ENCODE data around the gene LNP1.

Gene LNP1

DNA sequence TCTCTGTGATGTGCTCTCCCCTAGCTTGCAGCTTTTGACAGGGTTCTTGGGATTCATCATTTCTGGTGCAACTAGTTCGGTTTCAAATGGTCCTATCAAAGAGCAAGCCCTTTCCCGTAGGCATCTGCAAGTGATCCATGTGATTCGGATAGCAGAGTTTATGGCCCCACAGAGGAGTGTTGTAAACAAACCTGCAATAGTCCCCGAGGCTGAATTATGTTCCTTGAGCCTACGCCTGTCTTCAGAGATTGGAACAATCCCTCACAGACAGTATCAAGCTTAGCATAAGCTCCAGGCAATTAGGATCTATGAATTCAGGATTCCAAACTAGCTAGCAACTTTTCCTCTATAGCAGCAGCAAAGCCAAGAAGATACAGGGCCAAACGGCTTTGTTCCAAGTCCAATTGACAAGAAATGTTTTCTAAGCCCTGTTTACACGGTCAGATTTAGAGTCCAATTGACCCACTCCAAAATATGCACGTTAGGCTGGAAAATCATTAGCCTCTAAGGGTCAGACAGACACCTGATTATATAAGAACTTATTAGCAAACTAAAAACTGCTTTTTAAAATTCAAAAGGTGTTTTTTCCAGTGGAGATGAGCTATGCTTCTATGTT lies 24.8 kb downstream of the LNP1 start:
- Histone ChIP-seq H3K4me2 (ENCODE audit: insufficient read depth, low read length) (no peak overlapping the region), H3K36me3 (ENCODE audit: insufficient read depth, low read length) (no peaks in the 10 kb centered on the region), H2AFZ (ENCODE audit: low read depth, low read length) (no peak overlapping the region), H3K4me3 (ENCODE audit: low read depth in 1 of 2, low read length in 2 of 2) (no peak overlapping the region), H3K79me2 (ENCODE audit: insufficient read depth, low read length) (no peaks in the 10 kb centered on the region), H4K20me1 (ENCODE audit: insufficient read depth, low read length) (no peaks in the 10 kb centered on the region), H3K27me3 (ENCODE audit: insufficient read depth, low read length, poor library complexity) (no peaks in the 10 kb centered on the region), H3K9me3 (ENCODE audit: insufficient read depth, low read length, severe bottlenecking) (no peaks in the 10 kb centered on the region), H3K9ac (ENCODE audit: low read depth, low read length) (no peak overlapping the region), H3K4me1 (ENCODE audit: insufficient read depth, low read length) (no peaks in the 10 kb centered on the region), H3K27ac (ENCODE audit: low read length) (no peak overlapping the region)
- TF ChIP-seq EZH2 (IDR thresholded peaks at IDR 0.05; ENCODE audit: borderline replicate concordance, low read depth, low read length, severe bottlenecking) = no peak
- TF ChIP-seq, protein P1, sequence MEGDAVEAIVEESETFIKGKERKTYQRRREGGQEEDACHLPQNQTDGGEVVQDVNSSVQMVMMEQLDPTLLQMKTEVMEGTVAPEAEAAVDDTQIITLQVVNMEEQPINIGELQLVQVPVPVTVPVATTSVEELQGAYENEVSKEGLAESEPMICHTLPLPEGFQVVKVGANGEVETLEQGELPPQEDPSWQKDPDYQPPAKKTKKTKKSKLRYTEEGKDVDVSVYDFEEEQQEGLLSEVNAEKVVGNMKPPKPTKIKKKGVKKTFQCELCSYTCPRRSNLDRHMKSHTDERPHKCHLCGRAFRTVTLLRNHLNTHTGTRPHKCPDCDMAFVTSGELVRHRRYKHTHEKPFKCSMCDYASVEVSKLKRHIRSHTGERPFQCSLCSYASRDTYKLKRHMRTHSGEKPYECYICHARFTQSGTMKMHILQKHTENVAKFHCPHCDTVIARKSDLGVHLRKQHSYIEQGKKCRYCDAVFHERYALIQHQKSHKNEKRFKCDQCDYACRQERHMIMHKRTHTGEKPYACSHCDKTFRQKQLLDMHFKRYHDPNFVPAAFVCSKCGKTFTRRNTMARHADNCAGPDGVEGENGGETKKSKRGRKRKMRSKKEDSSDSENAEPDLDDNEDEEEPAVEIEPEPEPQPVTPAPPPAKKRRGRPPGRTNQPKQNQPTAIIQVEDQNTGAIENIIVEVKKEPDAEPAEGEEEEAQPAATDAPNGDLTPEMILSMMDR (IDR thresholded peaks at IDR 0.05; ENCODE audit: borderline replicate concordance, extremely low read depth, low read length, poor library complexity, severe bottlenecking) = no peak
- DNase-seq (no peak), ATAC-seq (ENCODE audit: insufficient read depth, low read depth) (no peak)

DNA sequence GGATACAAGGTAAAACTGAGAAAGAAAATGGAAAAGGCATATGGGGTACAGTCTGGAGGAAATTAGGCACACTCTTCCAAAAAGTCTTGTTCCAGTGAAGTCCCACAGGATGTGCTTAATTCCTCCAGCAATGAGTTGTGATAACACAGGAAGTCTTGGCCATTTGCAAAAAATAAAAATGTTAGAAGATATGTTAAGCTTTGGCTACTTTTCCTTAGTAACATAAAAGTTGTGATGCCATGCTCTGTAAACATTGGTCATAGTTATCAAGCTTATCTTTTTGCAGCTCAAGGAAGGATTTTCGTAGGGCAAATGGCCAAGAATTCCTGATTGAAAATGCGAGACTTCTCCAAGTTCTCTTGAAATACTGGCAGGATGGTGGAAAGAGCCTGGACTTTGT lies 26.4 kb downstream of the LNP1 start:
- DNase-seq = no peak
- H4K20me1 ChIP-seq (ENCODE audit: insufficient read depth, low read length) = no peaks in the 10 kb centered on the region

DNA sequence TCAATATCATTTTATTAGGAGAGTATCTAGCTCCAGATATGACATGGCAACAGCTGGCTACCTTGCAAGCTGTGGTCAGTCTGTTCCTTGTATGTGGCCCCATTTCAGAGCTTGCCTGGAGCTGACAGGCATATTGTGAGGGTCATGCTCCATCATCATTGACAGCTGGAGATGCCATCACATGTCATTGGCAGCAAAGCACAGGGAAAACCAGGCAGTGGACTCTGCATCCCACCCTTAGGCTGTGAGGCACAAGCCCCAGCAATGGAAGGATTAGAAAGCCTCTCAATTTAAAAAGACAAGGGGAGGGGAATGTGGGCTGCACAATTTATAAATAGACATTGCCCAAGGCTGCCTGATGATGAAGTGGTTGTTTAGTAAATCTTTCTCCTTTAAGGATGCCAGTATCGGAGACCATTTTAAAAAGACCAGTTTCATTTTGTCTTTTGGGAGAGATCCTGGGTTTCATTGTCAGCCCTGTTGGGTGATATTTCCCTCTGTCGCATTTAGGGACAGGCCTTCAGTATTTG lies 27.9 kb downstream of the LNP1 start:
- H2AFZ ChIP-seq (ENCODE audit: low read depth, low read length) = no peak overlapping the region
- no peak for ATAC-seq (ENCODE audit: insufficient read depth, low read depth)
- no peaks in the 10 kb centered on the region for H3K36me3 ChIP-seq (ENCODE audit: insufficient read depth, low read length)
- H3K4me1 ChIP-seq (ENCODE audit: insufficient read depth, low read length) = no peaks in the 10 kb centered on the region
- H3K27me3 ChIP-seq (ENCODE audit: insufficient read depth, low read length, poor library complexity) = no peaks in the 10 kb centered on the region
- no peak for DNase-seq
- no peak overlapping the region for H3K4me3 ChIP-seq (ENCODE audit: low read depth in 1 of 2, low read length in 2 of 2)
- TF ChIP-seq, protein P1 (IDR thresholded peaks at IDR 0.05; ENCODE audit: borderline replicate concordance, extremely low read depth, low read length, poor library complexity, severe bottlenecking) = no peak
- TF ChIP-seq EZH2 (IDR thresholded peaks at IDR 0.05; ENCODE audit: borderline replicate concordance, low read depth, low read length, severe bottlenecking) = no peak
- H4K20me1 ChIP-seq (ENCODE audit: insufficient read depth, low read length) = no peaks in the 10 kb centered on the region
- H3K27ac ChIP-seq (ENCODE audit: low read length) = no peak overlapping the region
- no peak overlapping the region for H3K9ac ChIP-seq (ENCODE audit: low read depth, low read length)
- H3K4me2 ChIP-seq (ENCODE audit: insufficient read depth, low read length) = no peak overlapping the region
- H3K9me3 ChIP-seq (ENCODE audit: insufficient read depth, low read length, severe bottlenecking) = no peaks in the 10 kb centered on the region
- H3K79me2 ChIP-seq (ENCODE audit: insufficient read depth, low read length) = no peaks in the 10 kb centered on the region

More for the DNA sequence above, 26.4 kb downstream of the LNP1 start:
- no peak for ATAC-seq (ENCODE audit: insufficient read depth, low read depth)
- no peak overlapping the region for H3K27ac ChIP-seq (ENCODE audit: low read length)
- no peaks in the 10 kb centered on the region for H3K9me3 ChIP-seq (ENCODE audit: insufficient read depth, low read length, severe bottlenecking)
- H3K27me3 ChIP-seq (ENCODE audit: insufficient read depth, low read length, poor library complexity) = no peaks in the 10 kb centered on the region
- H3K4me3 ChIP-seq (ENCODE audit: low read depth in 1 of 2, low read length in 2 of 2) = no peak overlapping the region
- no peaks in the 10 kb centered on the region for H3K36me3 ChIP-seq (ENCODE audit: insufficient read depth, low read length)
- H3K4me1 ChIP-seq (ENCODE audit: insufficient read depth, low read length) = no peaks in the 10 kb centered on the region
- H2AFZ ChIP-seq (ENCODE audit: low read depth, low read length) = no peak overlapping the region
- TF ChIP-seq, protein P1 (IDR thresholded peaks at IDR 0.05; ENCODE audit: borderline replicate concordance, extremely low read depth, low read length, poor library complexity, severe bottlenecking) = no peak
- no peak for TF ChIP-seq EZH2 (IDR thresholded peaks at IDR 0.05; ENCODE audit: borderline replicate concordance, low read depth, low read length, severe bottlenecking)
- no peak overlapping the region for H3K4me2 ChIP-seq (ENCODE audit: insufficient read depth, low read length)
- no peak overlapping the region for H3K9ac ChIP-seq (ENCODE audit: low read depth, low read length)
- H3K79me2 ChIP-seq (ENCODE audit: insufficient read depth, low read length) = no peaks in the 10 kb centered on the region
